Glutamatergic neuron (in vitro differentiated cells): ENCODE results near the gene ZNF438. TPM values are rescaled to one million over a fixed set of nuclear protein-coding genes. Genes with fewer than 3 reads are reported as not detected.

Experiments
- DNase-seq: peaks from one replicate; pipeline ENCODE4 v3.0.0; 2022
- H3K27ac Mint-ChIP-seq: one replicate; pipeline ENCODE4 v1.8.0; 2020; ENCODE audit warnings: mild to moderate bottlenecking, mixed read lengths, inconsistent platforms; ENCODE audit not compliant: unreplicated experiment
- H3K27me3 Mint-ChIP-seq: one replicate; pipeline ENCODE4 v1.8.0; 2020; ENCODE audit warnings: mild to moderate bottlenecking, moderate library complexity, mixed read lengths, inconsistent platforms; ENCODE audit not compliant: unreplicated experiment
- H3K36me3 Mint-ChIP-seq: one replicate; pipeline ENCODE4 v1.8.0; 2020; ENCODE audit warnings: mild to moderate bottlenecking, mixed read lengths, inconsistent platforms; ENCODE audit not compliant: unreplicated experiment
- H3K4me1 Mint-ChIP-seq: one replicate; pipeline ENCODE4 v1.8.0; 2020; ENCODE audit warnings: mild to moderate bottlenecking, low read depth, mixed read lengths, inconsistent platforms; ENCODE audit not compliant: unreplicated experiment
- H3K4me3 Mint-ChIP-seq: one replicate; pipeline ENCODE4 v1.8.0; 2020; ENCODE audit warnings: mild to moderate bottlenecking, mixed read lengths, inconsistent platforms; ENCODE audit not compliant: unreplicated experiment
- H3K9me3 Mint-ChIP-seq: one replicate; pipeline ENCODE4 v1.8.0; 2020; ENCODE audit warnings: mild to moderate bottlenecking, moderate library complexity, mixed read lengths, inconsistent platforms; ENCODE audit not compliant: unreplicated experiment
- CTCF ChIP-seq: fragments of 200-600 bp; sonication (generic); IDR thresholded peaks from one replicate; pipeline ENCODE4 v1.5.0; 2021; ENCODE audit not compliant: partially characterized antibody, unreplicated experiment
- total RNA-seq: library from RNA; stranded (reverse); fragmentation: NEBNext Ultra II Directional; extraction: Animal tissue kit (Norgen Biotek cat#: 25700); gene quantifications from one replicate; pipeline ENCODE4 v1.2.1, GENCODE V29; 2021; ENCODE audit not compliant: unreplicated experiment

ZNF438 gene
- total RNA-seq, 1 donor from 2014 or later, result 3.5 TPM

- no peak overlapping the region for H3K4me3 Mint-ChIP-seq
- H3K27ac Mint-ChIP-seq, result no peak overlapping the region
- H3K4me1 Mint-ChIP-seq, result peaks cover 1% of the 10 kb centered on the region
- TF ChIP-seq CTCF, result no peak
- no peaks in the 10 kb centered on the region for H3K36me3 Mint-ChIP-seq
- DNase-seq, result no peak
- peaks cover 4% of the 10 kb centered on the region for H3K27me3 Mint-ChIP-seq
- peaks cover 2% of the 10 kb centered on the region for H3K9me3 Mint-ChIP-seq
Observed at GRCh38 chr10:30818854-30819253, 212.8 kb downstream of the ZNF438 start.

- Mint-ChIP-seq H3K27me3 (peaks cover 4% of the 10 kb centered on the region), H3K27ac (no peak overlapping the region), H3K4me1 (peaks cover 1% of the 10 kb centered on the region), H3K36me3 (no peaks in the 10 kb centered on the region), H3K9me3 (peaks cover 2% of the 10 kb centered on the region), H3K4me3 (no peak overlapping the region)
- no peak for DNase-seq
- TF ChIP-seq CTCF, result no peak
Observed at GRCh38 chr10:30818010-30818660, 213.5 kb downstream of the ZNF438 start.

GRCh38 chr10:30817541-30817940 is 214.1 kb downstream of the ZNF438 start:
- no peak overlapping the region for H3K4me3 Mint-ChIP-seq
- H3K27ac Mint-ChIP-seq, result no peak overlapping the region
- DNase-seq, result no peak
- H3K36me3 Mint-ChIP-seq, result no peaks in the 10 kb centered on the region
- no peak for TF ChIP-seq CTCF
- H3K27me3 Mint-ChIP-seq, result peaks cover 2% of the 10 kb centered on the region
- H3K9me3 Mint-ChIP-seq, result no peaks in the 10 kb centered on the region
- H3K4me1 Mint-ChIP-seq, result peaks cover 1% of the 10 kb centered on the region

GRCh38 chr10:30816820-30817171 is 214.9 kb downstream of the ZNF438 start:
- H3K9me3 Mint-ChIP-seq, result no peaks in the 10 kb centered on the region
- H3K36me3 Mint-ChIP-seq, result no peaks in the 10 kb centered on the region
- no peak for DNase-seq
- no peak overlapping the region for H3K27ac Mint-ChIP-seq
- no peak for TF ChIP-seq CTCF
- no peak overlapping the region for H3K4me3 Mint-ChIP-seq
- H3K4me1 Mint-ChIP-seq, result peaks cover 1% of the 10 kb centered on the region
- H3K27me3 Mint-ChIP-seq, result peaks cover 2% of the 10 kb centered on the region

GRCh38 chr10:30816159-30816819 is 215.4 kb downstream of the ZNF438 start:
- DNase-seq, result no peak
- Mint-ChIP-seq H3K36me3 (no peaks in the 10 kb centered on the region), H3K4me1 (peaks cover 1% of the 10 kb centered on the region), H3K27ac (no peak overlapping the region), H3K9me3 (no peaks in the 10 kb centered on the region), H3K27me3 (peaks cover 2% of the 10 kb centered on the region), H3K4me3 (no peak overlapping the region)
- TF ChIP-seq CTCF, result no peak
